ENCODE results near the gene H2BK1. TPM values are rescaled to one million over a fixed set of nuclear protein-coding genes. Genes with fewer than 3 reads are reported as not detected.

H2BK1 gene
- total and polyA plus RNA-seq, 7 donors: not detected

DNA sequence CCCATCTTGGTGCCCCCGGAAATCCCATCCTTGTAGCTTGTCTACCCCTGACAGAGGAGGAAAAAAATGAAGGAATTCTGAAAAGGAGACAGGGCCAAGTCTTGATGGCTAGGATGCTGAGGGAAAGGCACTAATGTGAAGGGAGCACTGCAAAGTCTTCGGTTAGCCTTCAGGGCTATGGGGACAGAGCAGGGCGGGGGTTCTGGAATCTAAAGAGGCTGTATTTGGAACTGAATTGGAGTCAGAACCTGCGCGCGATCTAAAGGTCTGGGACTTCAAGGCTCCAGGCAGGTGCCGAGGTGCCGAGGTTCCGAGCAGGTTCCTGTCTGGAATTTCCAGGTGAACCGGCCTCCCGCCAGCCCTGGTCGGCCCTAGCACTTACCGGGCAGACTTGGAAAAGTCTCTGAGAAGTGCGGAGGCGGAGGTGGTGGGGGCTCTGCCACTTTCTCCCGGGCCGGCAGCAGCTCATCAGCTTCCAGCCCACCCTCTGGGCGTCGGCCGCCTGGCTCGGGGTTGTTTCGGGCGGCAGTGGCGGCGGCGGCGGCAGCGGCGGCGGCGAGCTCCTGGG is 43.6 kb downstream of the H2BK1 start:
- Histone ChIP-seq H3K36me3 (no peaks in the 10 kb centered on the region), H3K9me3 (no peaks in the 10 kb centered on the region), H3K27me3 (peaks cover 26 to 64% (median 45%) of the 10 kb centered on the region in 3 donors), H3K4me1 (peaks cover 0 to 19% (median 17%) of the 10 kb centered on the region in 4 donors), H3K27ac (no peak overlapping the region), H3K4me3 (peak overlapping the region in 3 of 4 donors; percentile 37 to 55 (median 48))
- intact Hi-C loops (cut with DNase I): no loop called here
- DNase-seq: no peak
- TF ChIP-seq EP300 (IDR thresholded peaks at IDR 0.05) (no peak), POLR2A (IDR thresholded peaks at IDR 0.05) (no peak), POLR2AphosphoS5 (IDR thresholded peaks at IDR 0.05) (no peak)
- TF ChIP-seq, protein P1, sequence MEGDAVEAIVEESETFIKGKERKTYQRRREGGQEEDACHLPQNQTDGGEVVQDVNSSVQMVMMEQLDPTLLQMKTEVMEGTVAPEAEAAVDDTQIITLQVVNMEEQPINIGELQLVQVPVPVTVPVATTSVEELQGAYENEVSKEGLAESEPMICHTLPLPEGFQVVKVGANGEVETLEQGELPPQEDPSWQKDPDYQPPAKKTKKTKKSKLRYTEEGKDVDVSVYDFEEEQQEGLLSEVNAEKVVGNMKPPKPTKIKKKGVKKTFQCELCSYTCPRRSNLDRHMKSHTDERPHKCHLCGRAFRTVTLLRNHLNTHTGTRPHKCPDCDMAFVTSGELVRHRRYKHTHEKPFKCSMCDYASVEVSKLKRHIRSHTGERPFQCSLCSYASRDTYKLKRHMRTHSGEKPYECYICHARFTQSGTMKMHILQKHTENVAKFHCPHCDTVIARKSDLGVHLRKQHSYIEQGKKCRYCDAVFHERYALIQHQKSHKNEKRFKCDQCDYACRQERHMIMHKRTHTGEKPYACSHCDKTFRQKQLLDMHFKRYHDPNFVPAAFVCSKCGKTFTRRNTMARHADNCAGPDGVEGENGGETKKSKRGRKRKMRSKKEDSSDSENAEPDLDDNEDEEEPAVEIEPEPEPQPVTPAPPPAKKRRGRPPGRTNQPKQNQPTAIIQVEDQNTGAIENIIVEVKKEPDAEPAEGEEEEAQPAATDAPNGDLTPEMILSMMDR (IDR thresholded peaks at IDR 0.05): no peak
- 10 to 11% methylated on average over 31 of the region's 31 CpGs for WGBS, 2 donors

DNA sequence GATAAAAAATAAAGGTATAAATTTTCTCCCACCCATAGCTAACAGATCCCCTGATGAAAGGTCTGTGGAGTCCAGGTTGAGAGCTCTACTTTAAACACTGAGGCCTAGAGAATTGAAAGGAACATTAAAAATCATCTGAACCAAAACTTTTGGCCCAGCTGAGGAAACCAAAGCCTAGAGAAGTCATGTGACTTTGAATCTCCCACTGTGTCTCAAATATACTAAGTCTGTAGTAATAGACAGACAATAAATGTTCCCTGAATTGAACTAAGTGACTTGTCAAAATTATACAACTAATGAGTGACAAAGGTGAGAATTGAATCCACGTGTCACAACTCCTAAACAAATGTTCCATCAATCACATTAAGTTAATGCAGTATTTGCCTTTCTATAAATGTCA is 48.5 kb downstream of the H2BK1 start:
- TF ChIP-seq POLR2AphosphoS5 (IDR thresholded peaks at IDR 0.05) (no peak), EP300 (IDR thresholded peaks at IDR 0.05) (no peak)
- Histone ChIP-seq H3K4me3 (no peak overlapping the region), H3K36me3 (no peaks in the 10 kb centered on the region), H3K4me1 (peaks cover 0 to 4% (median 3%) of the 10 kb centered on the region in 4 donors), H3K27me3 (peaks cover 12 to 51% (median 21%) of the 10 kb centered on the region in 3 donors), H3K9me3 (no peaks in the 10 kb centered on the region), H3K27ac (no peak overlapping the region)
- 57 to 79% methylated on average over 1 of the region's 1 CpG for WGBS, 2 donors
- intact Hi-C loops (cut with DNase I): no loop called here
- no peak for DNase-seq

Other genes starting within 250 kb of the H2BK1 start
- gene KCNH2, start 232.2 kb downstream of the H2BK1 start, total RNA-seq: 100 to 1,000 TPM in 1 of 4 donors, 10 to 100 TPM in 3; 40.6 to 107 (median 85.2) TPM
- 1 to 10 TPM in 2 of 3 donors, under 1 TPM in 1; 0.46 to 7.3 (median 1.2) TPM for gene KCNH2, start 232.2 kb downstream of the H2BK1 start, polyA plus RNA-seq
- 1 to 10 TPM; 1.3 to 7.2 (median 2.9) TPM for gene NOS3, start 219.5 kb downstream of the H2BK1 start, total RNA-seq
- 1 to 10 TPM in 2 of 3 donors, under 1 TPM in 1; 0.23 to 6.1 (median 1.2) TPM for gene NOS3, start 219.5 kb downstream of the H2BK1 start, polyA plus RNA-seq
- gene ATG9B, start 186.0 kb downstream of the H2BK1 start, total RNA-seq: not detected
- gene ATG9B, start 186.0 kb downstream of the H2BK1 start, polyA plus RNA-seq: 1 to 10 TPM in 2 of 3 donors, not detected in 1; 1.2 to 1.6 TPM
- gene ABCB8, start 182.0 kb downstream of the H2BK1 start, total RNA-seq: 10 to 100 TPM in 3 of 4 donors, 1 to 10 TPM in 1; 9.7 to 20.8 (median 19.5) TPM
- 10 to 100 TPM in 1 of 3 donors, 1 to 10 TPM in 2; 3.0 to 32.8 (median 5.3) TPM for gene ABCB8, start 182.0 kb downstream of the H2BK1 start, polyA plus RNA-seq
- gene ASIC3, start 162.0 kb downstream of the H2BK1 start, total RNA-seq: 1 to 10 TPM; 1.8 to 8.6 (median 4.5) TPM
- gene ASIC3, start 162.0 kb downstream of the H2BK1 start, polyA plus RNA-seq: 1 to 10 TPM in 2 of 3 donors, under 1 TPM in 1; 0.46 to 3.1 (median 3.0) TPM
- gene CDK5, start 152.6 kb downstream of the H2BK1 start, total RNA-seq: 1 to 10 TPM; 6.9 to 8.3 (median 7.7) TPM
- gene CDK5, start 152.6 kb downstream of the H2BK1 start, polyA plus RNA-seq: 10 to 100 TPM in 1 of 3 donors, 1 to 10 TPM in 2; 6.0 to 10.6 (median 9.8) TPM
- 100 to 1,000 TPM in 1 of 4 donors, 10 to 100 TPM in 3; 56.9 to 124 (median 91.7) TPM for gene SLC4A2, start 150.9 kb downstream of the H2BK1 start, total RNA-seq
- gene SLC4A2, start 150.9 kb downstream of the H2BK1 start, polyA plus RNA-seq: 100 to 1,000 TPM in 1 of 3 donors, 10 to 100 TPM in 2; 12.3 to 114 (median 23.4) TPM
- 10 to 100 TPM; 61.5 to 80.0 (median 69.9) TPM for gene FASTK, start 129.7 kb downstream of the H2BK1 start, total RNA-seq
- gene FASTK, start 129.7 kb downstream of the H2BK1 start, polyA plus RNA-seq: 100 to 1,000 TPM in 1 of 3 donors, 10 to 100 TPM in 2; 61.3 to 124 (median 65.0) TPM
- gene TMUB1, start 127.0 kb downstream of the H2BK1 start, total RNA-seq: 10 to 100 TPM; 33.4 to 48.9 (median 41.9) TPM
- gene TMUB1, start 127.0 kb downstream of the H2BK1 start, polyA plus RNA-seq: 10 to 100 TPM; 45.0 to 74.6 (median 47.4) TPM
- 10 to 100 TPM; 34.2 to 89.7 (median 40.9) TPM for gene AGAP3, start 124.0 kb downstream of the H2BK1 start, total RNA-seq
- 10 to 100 TPM; 27.7 to 42.3 (median 33.6) TPM for gene AGAP3, start 124.0 kb downstream of the H2BK1 start, polyA plus RNA-seq
- not detected for gene GBX1, start 42.8 kb downstream of the H2BK1 start, total RNA-seq
- not detected for gene GBX1, start 42.8 kb downstream of the H2BK1 start, polyA plus RNA-seq
- not detected for gene ASB10, start 23.2 kb downstream of the H2BK1 start, total RNA-seq
- gene ASB10, start 23.2 kb downstream of the H2BK1 start, polyA plus RNA-seq: not detected
- gene ABCF2, start 16.7 kb upstream of the H2BK1 start, total RNA-seq: 10 to 100 TPM; 25.8 to 34.6 (median 30.2) TPM
- 10 to 100 TPM; 18.3 to 34.6 (median 19.8) TPM for gene ABCF2, start 16.7 kb upstream of the H2BK1 start, polyA plus RNA-seq
- 10 to 100 TPM; 14.3 to 36.3 (median 18.9) TPM for gene CHPF2, start 22.0 kb upstream of the H2BK1 start, total RNA-seq
- 10 to 100 TPM in 1 of 3 donors, 1 to 10 TPM in 2; 5.4 to 27.9 (median 5.5) TPM for gene CHPF2, start 22.0 kb upstream of the H2BK1 start, polyA plus RNA-seq
- 10 to 100 TPM; 38.8 to 63.1 (median 51.6) TPM for gene SMARCD3, start 38.2 kb upstream of the H2BK1 start, total RNA-seq
- 10 to 100 TPM in 1 of 3 donors, 1 to 10 TPM in 2; 4.2 to 15.6 (median 9.5) TPM for gene SMARCD3, start 38.2 kb upstream of the H2BK1 start, polyA plus RNA-seq
- 10 to 100 TPM; 49.8 to 73.8 (median 64.5) TPM for gene NUB1, start 131.3 kb upstream of the H2BK1 start, total RNA-seq
- 10 to 100 TPM; 36.6 to 50.1 (median 43.2) TPM for gene NUB1, start 131.3 kb upstream of the H2BK1 start, polyA plus RNA-seq
- 10 to 100 TPM; 14.4 to 23.8 (median 16.9) TPM for gene WDR86, start 199.6 kb upstream of the H2BK1 start, total RNA-seq
- gene WDR86, start 199.6 kb upstream of the H2BK1 start, polyA plus RNA-seq: 1 to 10 TPM in 2 of 3 donors, under 1 TPM in 1; 0.46 to 4.2 (median 2.1) TPM
- gene CRYGN, start 229.7 kb upstream of the H2BK1 start, total RNA-seq: 1 to 10 TPM in 2 of 4 donors, not detected in 2; 1.4 to 1.8 TPM
- gene CRYGN, start 229.7 kb upstream of the H2BK1 start, polyA plus RNA-seq: under 1 TPM in 2 of 3 donors, not detected in 1; 0.17 to 0.60 TPM

All from sigmoid colon (tissue), 7 donors.